Brain pericyte (primary cell): ENCODE data around the gene GPR171.
"Not testable (repeated sequence)": the region's sequence is repeated elsewhere in the genome, so short reads cannot be mapped to it uniquely, and the experiment has no call there.

Experiments used
- DNase-seq: peaks from one replicate; pipeline ENCODE4 v3.0.0-alpha.2; 2012; ENCODE audit warnings: low read depth, low spot score

Gene GPR171, protein sequence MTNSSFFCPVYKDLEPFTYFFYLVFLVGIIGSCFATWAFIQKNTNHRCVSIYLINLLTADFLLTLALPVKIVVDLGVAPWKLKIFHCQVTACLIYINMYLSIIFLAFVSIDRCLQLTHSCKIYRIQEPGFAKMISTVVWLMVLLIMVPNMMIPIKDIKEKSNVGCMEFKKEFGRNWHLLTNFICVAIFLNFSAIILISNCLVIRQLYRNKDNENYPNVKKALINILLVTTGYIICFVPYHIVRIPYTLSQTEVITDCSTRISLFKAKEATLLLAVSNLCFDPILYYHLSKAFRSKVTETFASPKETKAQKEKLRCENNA

DNA sequence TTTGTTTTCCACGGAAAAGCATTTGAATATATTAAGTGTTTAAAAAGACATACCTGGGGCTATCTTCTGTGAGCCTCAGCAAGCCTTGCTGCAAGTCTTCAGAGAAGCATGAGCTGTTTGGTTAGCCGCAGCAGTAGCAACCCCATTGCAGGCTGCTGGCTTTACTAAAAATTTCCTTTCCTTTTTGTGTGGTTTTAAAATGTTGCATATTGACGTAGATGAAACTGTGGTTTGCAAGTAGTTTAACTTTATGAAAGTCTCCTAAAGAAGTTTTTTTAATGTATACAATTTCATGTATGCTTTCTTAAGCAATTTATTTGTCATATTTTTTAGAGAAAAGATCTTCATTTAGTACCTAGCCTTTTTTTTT lies at the start of gene GPR171:
GPR171 (minus strand) TSS at position 166 of the 370 bp plus-strand sequence. CDS start 3,830 bp downstream, outside the sequence.
- no peak for DNase-seq

DNA sequence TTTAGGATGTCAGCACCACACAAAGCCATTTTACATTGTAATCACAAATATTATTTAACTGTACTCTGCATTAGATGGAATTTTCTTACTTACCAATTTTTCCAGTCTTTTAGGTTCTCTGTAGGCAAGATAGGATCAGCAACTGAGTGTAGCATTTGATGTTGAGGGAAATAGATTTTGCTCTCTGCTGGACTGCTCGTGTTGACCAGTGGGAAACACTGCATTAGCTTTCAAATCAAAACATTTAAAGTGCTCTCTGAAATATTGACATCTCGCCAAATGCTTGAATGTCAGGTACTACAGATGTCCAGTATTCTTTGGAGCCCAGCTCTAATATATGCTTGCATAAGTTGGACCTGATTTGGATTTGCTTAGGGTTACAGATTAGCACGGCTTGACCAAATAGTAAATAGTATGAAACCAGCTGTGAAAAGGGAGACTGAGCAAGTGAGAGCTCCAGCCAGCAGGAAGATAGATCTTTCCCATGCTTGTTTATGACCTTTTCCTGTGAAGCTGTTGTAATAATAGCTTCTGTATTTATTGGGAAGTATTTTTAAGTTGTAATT lies 45.8 kb upstream of the GPR171 start:
- no peak for DNase-seq

DNA sequence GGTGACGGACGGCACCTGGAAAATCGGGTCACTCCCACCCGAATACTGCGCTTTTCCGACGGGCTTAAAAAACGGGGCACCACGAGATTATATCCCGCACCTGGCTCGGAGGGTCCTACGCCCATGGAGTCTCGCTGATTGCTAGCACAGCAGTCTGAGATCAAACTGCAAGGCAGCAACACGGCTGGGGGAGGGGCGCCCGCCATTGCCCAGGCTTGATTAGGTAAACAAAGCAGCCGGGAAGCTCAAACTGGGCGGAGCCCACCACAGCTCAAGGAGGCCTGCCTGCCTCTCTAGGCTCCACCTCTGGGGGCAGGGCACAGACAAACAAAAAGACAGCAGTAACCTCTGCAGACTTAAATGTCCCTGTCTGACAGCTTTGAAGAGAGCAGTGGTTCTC lies 39.0 kb upstream of the GPR171 start:
- DNase-seq, result not testable (repeated sequence)

DNA sequence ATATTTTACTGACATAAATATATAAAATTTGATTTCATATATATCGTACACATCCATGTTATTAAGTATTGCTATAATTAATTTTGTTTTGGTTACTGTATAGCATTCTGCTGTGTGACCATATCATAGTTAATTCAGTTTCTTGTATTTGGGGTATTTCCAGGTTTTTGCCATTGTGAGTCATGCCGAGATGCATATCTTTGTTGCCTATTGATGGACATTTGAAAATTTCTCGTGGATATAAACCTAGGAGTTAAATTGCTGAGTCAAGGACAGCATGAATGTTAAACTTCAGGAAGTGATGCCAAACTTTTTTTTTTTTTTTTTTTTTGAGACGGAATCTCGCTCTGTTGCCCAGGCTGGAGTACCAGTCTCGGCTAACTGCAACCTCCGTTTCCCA lies 33.7 kb upstream of the GPR171 start:
- DNase-seq, result no peak

DNA sequence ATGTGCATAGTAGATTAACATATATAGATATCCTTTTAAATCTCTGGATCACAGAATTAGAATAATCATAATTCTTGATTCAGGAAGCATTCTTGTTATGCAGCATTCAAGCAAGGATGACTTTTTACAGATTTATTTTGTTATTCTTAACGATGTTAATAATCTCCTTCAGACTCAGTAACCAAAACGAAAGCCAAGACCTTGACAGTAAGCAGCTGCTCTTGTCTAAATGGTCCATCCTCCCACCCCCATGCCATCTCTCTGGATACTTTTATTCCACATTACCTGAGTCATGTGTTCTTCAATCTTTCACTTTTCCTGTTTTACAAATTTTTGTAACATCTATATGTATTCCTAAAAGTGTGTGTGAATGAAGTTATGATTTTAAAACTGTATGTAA lies 33.3 kb upstream of the GPR171 start:
- no peak for DNase-seq

DNA sequence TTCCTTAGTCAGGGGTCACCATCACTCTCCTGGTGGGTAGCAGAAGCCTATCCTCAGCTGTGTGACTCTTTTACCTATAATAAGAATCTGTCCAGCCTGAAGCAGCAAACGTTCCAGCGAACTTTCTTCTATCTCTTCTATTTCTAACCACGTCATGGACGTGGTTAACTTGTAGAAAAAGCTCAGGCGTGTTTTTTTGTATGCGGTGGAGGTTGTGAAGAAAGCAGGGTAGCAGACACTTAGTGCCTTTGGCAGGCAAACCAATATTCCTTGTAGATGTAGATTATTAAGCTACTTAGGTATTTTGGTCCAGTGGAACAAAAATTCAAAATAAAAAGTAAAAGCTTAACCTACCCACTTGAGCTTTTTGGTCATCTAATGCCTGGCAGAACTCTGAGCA lies 31.8 kb upstream of the GPR171 start:
- no peak for DNase-seq

DNA sequence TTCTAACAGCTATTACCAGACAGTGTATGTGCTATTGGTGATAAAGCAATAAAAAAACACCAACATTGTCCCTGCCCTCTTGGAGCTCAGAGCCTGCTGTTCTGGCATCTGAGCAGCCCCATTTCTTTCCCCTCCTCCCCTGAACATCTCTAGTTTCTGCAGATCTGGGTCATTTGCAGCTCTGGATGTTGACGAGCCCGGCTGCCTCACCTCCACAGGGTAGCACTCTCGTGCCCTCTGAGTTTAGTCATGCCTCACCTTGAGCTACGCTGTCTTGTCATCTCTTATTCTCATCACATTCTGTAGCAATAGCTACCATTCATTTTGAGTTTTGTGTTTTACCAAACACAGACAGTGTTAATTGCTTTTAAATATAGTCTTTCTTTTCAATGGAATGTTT lies 30.0 kb upstream of the GPR171 start:
- no peak for DNase-seq

DNA sequence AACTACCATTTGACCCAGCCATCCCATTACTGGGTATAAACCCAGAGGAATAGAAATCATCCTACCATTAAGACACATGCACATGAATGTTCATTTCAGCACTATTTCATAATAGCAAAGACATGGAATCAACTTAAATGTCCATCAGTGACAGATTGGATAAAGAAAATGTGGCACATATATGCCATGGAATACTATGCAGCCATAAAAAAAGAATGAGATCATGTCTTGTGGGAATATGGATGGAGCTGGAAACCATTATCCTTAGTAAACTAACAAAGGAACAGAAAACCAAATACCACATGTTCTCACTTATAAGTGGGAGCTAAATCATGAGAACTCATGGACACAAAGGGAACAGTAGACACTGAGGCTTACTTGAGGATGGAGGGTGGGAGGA lies 29.4 kb upstream of the GPR171 start:
- not testable (repeated sequence) for DNase-seq

DNA sequence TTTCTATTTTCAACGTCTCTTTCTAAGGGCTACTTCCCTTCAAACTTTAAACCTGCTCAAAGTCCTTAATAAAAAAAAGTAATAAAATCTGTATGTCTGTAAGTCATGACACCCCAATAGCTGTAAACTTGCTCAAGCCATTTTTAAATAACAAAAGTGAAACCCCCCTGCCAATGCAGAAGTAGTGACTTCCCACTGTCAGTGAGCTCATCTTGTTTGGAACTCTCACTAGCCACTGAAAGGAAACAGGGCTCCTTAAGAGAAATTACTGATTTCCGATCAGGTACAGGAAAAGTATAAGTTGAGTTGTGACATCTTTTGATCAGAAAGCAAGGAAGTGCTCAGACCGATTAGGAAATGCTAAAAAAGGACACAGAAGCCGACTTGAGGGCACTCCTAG lies 27.6 kb upstream of the GPR171 start:
- DNase-seq, result no peak

DNA sequence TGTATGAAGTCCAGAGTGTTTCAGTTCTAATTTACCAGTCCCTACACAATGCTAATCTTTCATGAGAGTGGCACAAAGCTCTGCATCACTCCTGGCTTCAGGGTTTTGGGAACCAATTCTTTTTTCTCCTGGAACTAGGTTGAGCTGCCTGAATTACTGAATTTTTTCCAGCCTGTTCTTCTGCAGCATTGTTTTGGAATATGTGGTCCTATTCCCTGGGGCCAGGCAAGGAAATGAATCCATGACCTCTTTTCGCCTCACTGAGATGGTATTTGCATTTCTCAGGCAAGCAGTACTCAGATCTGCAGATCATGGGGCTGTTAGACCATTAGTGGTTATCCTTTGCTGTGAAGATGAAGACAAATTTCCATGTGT lies 25.6 kb upstream of the GPR171 start:
- peak; percentile 26 for DNase-seq

DNA sequence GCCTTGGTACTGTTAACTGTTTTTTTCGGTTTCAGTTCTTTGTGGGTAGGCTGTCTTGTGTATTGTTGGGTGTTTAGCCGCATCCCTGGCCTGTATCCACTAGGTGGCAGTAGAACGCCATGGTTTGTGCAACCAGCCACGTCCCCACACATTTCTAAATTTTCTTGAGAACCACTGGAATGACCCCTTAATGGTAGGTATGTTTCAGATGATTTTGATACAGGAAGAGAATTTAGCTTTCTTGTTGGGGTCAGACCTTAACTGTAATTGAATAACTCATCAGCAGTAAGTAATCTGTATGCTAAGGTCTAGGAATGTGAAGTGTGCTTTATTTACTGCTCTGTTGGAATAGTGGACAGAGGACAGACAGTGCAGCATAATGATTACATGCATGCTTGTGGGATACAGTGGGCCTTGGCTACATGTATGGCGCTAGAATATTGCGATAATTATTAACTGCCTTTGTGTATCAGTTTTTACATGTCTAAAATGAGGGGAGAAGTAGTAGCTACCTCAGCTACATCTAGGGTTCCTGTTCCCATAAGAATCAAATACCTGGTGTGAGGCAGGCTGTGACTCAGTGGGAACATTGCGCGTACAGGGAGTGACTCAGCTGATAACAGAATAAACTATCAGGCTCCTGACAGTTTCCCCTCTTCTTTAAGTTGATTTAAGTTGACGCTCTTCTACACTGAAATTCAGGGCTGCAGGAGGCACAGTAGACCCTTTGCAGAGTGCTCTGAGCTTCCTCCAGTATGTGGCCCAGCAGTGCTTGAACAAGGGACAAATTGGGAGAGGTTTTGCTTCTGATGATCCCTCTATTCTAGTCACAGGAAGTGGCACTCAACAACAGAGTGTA lies 25.0 kb upstream of the GPR171 start:
- DNase-seq, result peak; percentile 51

DNA sequence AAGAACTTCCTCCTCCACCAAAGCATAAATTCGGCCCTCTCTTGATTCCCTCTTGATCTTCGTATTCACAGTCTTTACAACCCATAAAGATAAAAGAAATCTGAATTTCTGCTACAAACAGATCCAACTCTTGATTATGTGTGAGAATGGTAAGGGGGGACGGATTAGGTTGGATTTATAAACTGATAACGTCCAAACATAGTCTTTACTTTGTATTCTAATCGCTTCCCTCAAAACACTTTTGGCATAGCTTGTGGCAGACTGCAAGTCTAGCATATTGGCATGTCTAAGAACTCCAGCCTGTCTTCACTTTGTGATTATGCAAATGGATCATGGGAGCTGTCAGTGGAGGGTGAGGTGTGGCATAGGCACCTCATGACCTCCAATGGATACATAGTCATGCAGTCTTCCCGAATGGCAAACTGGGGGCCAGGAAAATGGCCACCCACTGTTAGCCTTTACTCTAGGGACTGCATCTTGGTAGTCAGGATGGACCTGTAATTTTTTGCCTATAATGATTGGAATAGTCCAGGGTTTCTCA lies 24.3 kb upstream of the GPR171 start:
- no peak for DNase-seq

DNA sequence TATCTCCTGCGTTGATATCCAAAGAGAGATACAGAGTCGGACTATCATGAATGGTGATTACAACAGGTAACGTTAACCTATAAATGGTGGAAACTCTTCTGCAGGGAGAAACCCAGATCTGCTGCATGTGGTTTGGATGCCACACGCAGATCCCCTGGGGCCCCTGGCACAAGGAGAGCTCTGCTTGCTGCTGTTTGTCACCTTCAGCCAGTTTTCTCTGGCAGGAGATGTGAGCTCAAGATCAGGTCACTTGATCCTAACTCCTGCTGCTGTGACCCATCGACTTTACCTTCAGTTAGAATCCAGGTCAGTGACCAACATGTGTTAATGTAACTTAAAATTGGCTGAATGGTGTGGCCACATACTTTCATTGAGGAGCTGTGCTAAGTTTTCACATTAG lies 23.8 kb upstream of the GPR171 start:
- no peak for DNase-seq

DNA sequence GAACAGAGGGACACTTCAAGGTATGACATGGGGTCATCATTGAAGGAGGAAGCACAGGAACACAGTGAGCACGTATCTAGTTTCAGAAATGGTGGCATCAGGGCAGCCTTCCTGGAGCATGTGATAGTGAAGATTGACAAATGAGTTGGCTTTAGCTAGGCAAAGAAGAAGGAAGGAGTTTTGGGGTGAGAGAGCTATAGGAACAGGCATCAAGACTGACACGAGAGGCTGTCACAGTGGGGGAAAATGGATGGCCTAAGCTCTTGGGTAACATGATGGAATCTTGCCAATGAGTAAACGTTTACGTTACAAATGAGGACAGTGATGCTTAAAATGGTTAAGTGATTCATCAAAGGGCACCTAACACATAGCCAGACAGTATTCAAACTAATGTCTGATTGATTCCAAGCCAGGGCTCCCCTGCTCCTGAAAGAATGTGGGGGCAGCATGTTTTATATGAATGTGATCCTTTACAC lies 23.1 kb upstream of the GPR171 start:
- peak; percentile 32 for DNase-seq

DNA sequence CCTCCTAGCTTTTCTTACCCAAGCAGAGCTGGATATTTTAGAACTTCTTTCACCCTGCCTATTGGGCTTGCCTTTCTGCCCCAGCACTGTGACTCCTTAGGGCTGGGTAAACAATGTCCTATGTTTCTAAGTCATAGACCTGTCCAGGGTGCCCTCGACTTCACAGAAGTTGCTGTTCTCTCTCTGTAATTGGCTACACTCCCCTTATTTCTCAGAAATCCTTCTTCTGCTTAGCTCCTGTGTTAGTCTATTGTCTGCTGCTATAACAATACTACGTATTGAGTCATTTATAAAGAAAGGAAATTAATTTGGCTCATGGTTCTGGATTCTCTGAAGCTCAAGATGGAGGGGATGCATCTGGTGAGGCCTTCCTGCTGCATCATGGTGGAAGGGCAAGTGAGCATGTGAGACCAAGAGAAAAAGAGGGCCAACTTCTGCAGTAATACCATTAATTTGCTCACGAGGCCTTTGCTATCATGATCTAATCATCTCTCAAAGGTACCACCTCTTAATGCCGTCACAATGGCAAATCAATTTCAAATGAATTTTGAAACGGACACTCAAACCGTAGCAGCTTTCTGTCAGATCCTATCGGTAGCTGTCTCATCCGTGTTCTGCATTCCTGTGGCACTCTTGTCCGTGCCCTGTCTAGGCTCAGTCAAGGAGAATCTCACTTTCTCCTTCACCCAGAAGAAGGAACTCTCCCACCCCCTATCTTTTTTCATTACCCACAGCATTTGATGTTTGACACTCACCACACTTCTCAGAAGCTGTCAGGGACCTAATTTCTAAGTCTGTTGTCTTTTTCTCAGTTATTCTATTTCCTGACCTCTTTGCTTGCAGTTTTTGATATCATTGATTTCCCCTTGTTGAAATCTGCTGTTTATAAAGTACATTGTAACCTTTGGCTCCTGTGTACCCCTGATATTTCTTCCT lies 22.3 kb upstream of the GPR171 start:
- no peak for DNase-seq

DNA sequence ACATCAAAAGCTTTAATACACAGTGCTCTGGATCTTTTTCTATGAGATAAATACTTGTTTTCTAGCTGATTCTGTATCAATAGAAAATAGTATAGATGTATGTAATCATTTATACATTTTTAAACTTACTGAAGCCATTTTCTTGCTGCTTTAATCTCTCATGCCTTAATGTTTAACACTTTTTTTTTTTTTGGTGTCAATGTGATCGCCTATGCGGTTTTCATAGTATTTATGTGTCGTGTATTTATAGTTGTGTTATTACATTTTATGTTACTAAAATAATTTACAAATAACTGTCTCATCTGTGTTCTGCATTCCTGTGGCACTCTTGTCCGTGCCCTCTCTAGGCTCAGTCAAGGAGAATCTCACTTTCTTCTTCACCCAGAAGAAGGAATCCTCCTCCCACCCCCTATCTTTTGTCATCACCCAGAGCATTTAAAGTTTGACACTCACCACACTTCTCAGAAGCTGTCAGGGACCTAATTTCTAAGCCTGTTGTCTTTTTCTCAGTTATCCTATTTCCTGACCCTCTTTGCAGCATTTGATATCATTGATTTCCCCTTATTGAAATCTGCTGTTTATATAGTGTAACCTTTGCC lies 21.4 kb upstream of the GPR171 start:
- DNase-seq, result no peak

DNA sequence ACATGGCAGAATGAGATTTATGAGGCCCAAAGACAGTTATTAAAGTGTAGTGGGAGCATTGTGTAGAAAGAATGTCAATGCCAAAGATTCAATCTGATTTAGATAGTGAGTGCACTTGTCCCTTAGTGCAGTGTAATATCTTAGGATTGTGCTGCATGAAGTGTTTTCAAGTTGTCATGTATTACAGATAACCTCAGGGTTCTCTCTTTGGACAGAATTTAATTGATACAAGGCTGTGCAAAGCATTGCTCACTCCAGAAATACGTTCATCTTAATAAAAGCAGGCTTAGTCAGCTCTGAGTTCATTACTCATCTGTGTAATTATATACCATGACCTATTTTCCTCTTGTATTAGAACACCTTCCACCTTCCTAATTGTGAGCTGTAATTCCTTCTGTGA lies 16.0 kb upstream of the GPR171 start:
- no peak for DNase-seq

DNA sequence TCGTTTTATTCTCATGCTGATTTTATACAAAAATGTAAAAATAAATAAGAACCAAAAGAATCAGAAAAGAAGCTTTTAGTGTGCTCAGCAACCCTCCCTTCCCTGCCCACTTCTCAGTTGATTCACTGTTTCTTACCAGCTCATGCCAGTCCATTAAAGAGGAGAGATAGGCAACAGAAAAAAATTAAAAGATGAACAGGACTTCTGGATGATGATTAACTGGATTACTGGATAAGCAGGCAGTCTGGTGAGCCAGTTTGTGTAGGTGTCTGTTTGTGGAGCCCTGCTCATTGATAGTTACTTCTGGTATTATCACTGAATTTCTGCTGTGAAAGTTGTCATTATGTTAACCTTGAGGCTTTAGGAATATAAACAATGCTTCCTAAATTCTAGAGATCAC lies 15.1 kb upstream of the GPR171 start:
- no peak for DNase-seq

DNA sequence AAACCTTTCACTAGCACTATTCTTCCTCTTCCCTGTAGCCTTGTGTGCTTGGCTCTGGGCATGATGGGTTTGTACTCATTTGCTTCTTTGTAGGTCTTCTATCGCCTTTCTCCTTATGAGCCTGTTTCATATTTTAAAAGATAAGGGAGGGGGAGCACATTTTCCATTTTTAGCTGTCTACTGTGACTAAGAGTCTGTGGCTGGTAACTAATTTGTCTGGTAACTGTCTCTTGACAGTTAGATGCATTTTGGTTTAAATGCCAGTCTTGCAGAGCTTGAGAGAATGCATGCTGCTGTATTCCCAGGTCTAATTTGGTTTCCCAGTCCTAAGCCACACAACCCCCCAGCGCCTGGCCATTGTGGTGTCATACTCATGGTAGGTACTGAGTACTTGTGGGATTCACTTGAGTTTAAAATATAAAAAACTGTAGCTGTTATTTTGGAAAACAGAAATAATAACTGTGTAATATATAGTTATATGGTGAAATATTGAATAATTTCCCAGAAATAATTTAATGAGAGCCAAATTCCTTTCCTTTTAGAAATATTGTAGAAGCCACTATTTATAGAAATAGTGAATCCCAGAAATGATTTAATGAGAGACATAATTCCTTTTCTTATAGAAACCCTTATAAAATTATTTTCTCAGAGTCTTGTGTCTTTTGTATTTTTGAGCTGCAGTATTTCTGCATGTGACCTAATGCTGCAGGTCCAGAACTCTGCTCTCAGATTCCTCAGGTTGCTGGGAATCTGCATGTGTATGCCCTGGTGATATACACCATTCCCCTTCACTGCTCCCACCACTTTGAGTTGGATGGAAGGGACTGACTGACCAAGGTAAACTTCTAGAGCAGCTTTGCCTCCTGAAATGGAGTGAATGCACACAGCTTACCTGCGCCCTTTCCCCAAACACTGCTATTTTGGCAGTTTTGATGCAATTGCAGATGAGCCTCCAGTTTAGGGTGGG lies 13.9 kb upstream of the GPR171 start:
- DNase-seq, result no peak

DNA sequence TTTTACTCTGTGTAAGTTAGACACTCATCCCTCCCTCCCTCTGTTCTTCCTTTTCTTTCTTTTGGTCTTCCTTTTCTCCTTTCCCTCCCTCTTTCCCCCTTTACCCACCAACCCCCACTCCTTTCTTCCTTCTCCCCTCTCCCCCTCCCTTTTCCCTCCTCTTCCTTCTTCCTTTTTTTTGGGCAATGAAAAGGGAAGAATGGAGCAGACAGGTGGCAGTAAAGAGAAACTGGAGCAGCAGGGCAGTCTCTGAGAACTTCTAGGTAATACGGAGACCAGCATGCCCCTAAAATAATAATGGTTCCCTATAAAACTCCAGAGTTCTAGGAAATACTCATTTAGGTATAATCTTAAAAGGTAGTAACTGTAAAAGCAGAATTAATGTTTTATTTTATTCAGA lies 11.4 kb upstream of the GPR171 start:
- DNase-seq, result no peak
